GM18873 (cell line): ENCODE data around the gene ITGA11.

Experiments used
- ATAC-seq: cut with Tn5 transposase; IDR thresholded peaks from one replicate; pipeline ENCODE4 v1.9.1; 2021; ENCODE audit warnings: mild to moderate bottlenecking, moderate library complexity, moderate number of reproducible peaks; ENCODE audit not compliant: unreplicated experiment, low FRiP score

Gene ITGA11

DNA sequence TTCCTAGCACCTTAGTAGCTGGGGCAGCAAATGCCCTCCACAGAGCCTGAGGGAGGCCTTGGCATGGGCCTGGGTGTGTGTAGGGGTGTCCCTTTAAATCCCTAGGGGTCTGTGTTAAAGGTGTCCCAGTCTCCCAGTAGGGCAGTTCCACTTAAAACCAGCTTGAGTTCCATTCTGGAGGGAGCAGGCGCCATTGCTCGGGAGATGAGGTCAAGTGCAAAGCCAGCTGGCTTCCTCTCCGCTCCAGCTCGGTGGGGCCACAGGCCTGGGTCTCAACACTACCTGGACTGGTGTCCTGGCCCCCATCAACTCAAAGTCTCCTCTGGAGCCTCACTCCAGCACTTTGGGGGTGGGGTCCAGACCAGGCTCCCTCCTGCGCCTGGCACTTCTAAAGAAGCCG lies 129.2 kb downstream of the ITGA11 start:
- no peak for ATAC-seq

DNA sequence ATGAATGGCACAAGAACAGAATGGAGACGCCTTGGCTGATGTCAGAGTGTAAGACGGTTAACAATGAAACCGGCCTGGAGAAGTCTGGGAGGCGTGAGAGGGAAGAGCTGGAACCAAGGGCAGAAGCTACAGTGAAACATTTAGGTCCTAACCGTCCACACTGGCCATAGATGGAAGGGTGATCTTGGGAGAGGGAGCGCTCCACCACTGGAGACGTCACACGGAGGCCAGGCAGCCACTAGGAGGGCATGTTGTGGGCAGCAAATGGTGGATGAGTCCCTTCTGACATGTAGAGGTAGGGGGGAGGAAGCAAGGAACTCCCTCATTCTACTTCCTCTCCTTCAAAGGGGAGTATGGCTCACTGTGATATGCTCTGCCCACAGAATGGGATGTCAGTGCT lies 130.7 kb downstream of the ITGA11 start:
- ATAC-seq = no peak

DNA sequence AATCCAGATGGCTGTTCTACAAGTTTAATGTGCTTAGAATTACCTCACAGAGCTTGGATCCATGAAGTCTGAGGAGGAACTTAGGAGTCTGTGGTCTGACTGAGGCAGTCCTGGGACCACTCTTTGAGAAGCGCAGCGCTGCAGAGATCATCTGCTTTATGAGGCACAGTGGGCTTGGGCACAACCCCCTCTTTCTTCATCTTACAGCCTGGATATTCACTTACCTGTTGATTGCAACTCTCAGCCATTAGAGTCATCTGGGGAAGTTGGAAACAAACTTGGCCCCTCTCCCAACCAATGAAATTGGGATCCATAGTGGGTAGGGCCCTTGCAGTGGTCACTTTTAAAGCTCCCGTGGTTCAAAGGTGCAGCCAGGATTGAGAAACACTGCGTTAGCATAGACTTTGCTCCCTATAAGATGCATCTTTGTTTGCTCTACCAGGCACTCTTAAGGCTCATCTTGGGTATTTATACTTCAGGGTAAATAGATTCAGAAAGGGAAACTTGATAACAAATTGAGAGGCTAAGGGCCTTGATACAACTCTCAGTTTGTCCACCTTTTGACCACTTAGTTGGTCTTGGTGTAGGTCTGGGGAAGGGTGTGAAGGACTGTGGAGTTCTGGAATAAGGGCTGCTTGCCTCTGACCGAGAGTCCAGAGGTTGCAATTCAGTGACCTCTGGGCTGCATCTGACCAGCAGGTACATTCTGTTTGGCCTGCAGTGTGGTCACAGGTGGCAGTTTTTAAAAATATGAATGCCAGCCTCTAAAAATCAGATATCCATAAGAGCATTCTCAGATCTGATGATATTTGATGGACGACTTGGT lies 131.6 kb downstream of the ITGA11 start:
- no peak for ATAC-seq

DNA sequence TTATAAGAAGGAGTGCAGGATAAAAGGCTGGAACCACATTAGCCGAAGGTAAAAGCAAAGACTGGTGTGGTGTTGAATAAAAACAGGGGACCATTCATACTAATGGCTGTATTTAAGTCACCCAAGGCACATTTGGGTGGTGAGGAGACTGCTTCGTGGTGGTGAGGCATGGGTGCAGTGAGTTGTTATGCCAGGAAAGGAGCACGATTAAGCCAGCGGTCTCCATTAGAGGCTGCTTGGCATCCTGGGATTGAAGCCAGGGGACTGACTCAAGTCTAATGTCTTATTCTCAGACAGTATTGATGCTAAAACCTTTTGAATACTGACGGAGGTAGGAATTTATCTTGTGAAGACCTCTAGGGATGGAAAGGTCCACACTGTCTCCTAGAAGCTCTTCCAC lies 132.5 kb downstream of the ITGA11 start:
- ATAC-seq = no peak

DNA sequence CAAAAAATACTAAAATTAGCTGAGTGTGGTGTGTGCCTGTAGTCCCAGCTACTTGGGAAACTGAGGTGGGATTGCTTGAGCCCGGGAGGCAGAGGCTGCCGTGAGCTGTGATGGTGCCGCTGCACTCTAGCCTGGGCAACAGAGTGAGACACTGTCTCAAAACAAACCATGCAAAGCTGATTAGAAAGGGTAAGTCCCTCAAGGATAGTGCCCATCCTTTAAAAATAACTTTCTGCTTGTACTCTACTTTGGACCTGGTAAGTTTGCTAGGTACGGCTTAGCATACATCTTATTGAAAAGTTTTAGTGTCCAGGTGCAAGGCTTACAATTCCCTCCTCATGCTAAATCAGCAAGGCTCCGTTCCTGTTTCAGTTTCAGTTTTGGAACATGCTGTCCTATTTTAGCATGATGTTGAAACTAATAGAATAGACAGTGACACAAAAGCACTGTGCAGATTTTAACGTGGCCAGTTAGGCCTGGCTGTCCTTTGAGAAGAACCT lies 133.0 kb downstream of the ITGA11 start:
- ATAC-seq = peak; percentile 76

DNA sequence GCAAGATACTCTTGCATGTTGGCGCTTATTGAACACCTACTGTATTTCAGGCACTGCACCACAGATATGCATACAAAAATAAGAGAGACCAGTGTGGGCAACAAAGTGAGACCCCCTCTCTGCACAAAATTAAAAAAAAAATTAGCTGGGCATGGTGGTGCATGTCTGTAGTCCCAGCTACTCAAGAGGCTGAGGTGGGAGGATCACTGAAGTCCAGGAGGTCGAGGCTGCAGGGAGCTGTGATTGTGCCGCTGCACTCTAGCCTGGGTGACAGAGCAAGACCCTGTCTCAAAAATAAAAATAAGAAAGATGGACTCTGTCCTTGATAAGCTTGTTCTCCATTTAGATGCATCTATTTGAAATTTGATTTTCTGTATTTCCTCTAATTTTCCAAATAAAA lies 133.6 kb downstream of the ITGA11 start:
- ATAC-seq = no peak

DNA sequence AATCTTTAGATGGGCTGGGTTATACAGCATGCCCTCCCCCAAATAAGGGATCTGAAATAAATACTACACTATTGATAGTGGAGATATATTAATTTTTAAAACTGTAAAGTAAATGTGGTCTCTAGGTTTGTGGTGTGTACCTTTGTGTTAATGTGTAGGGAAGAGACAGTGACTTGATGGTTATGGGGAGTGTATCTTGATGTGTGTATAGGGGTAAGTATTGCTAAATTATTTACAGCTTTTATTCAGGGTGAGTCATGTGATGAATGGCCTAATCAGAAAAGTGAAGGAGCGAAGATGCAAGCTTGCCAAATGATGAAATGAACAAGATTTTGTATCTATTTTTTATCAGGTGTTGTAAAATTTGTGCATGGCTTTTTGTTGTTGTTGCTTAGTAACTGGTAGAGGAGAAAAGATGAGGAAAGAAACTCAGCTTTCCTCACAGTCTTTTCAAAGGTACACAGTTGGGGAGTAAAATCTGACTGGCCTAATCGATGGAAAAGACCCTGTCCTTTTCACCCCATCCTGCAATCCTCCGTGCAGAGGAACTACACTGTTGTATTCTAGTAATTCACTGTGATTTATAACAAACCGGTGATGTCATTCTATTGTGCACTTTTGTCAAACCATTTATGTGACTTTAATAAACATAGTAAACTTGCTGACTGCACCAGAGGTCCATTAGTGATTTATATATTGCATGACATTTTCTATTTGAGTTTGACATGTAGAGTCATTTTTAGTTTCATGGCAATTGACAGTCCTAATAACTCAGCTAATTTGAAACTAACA lies 136.8 kb downstream of the ITGA11 start:
- ATAC-seq = no peak

DNA sequence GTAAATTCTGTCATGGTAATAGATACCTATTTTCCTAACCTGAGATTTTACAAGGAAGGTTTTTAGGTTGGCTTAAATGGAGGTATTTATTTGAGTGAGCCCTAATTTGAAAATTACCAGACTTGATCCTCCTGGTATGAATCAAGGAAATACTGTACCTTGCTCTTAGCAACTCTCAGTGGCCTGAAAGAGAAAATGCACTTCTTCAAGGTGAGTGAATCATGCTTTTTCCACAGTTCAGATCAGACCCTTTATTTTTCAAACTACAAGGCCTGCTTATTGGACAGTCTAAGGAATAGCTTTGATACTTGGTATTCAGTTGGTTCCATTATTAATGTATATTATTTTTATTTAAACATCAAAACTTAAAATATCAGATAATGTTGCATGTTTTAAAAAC lies 139.0 kb downstream of the ITGA11 start:
- ATAC-seq = no peak

DNA sequence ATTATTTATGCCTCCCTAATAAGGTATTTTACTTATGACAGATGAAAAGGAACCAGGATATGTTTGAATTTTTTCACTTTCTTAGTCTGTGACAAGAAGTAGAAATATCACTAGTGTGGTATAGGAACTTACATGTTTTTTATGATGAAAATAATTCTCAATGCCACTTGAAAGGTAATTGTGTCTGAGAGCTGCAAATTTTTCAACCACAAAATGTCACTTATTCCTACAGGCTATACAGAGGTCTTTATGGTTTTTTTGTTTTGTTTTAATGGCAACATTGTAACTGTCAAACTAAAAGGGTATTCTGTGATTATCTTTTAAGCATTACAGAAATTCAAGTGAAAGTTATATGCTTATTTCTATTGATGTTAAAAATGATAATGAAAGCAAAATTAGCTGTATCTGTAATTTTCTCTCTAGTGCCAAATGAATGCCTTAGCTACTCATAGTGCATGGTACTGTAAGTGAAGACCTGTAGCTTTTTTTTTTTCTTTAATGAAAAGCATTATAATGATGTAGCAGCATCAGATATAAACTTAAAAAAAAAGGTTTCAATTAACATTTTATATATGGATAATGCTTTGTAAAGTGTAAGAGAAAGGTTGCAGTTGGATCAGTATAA lies 139.7 kb downstream of the ITGA11 start:
- ATAC-seq = no peak

DNA sequence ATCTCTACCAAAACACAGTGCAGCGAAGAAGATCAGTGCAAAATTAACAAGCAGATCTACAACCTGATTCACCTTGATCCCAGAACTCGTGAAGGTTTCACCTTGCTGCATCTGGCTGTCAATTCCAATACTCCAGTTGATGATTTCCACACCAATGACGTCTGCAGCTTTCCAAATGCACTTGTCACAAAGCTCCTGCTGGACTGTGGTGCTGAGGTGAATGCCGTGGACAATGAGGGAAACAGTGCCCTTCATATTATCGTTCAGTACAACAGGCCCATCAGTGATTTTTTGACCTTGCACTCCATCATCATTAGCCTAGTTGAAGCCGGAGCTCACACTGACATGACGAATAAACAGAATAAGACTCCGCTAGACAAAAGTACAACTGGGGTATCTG lies 141.2 kb downstream of the ITGA11 start:
- ATAC-seq = no peak

DNA sequence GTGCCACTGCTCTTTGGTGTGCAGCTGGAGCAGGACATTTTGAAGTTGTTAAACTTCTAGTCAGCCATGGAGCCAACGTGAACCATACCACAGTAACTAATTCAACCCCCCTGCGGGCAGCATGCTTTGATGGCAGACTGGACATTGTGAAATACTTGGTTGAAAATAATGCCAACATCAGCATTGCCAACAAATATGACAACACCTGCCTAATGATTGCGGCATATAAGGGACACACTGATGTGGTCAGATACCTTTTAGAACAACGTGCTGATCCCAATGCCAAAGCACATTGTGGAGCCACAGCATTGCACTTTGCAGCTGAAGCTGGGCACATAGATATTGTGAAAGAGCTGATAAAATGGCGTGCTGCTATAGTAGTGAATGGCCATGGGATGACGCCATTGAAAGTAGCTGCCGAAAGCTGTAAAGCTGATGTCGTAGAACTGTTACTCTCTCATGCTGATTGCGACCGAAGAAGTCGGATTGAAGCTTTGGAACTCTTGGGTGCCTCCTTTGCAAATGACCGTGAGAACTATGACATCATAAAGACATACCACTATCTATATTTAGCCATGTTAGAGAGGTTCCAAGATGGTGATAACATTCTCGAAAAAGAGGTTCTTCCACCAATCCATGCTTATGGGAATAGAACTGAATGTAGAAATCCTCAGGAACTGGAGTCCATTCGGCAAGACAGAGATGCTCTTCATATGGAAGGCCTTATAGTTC lies 142.2 kb downstream of the ITGA11 start:
- no peak for ATAC-seq

DNA sequence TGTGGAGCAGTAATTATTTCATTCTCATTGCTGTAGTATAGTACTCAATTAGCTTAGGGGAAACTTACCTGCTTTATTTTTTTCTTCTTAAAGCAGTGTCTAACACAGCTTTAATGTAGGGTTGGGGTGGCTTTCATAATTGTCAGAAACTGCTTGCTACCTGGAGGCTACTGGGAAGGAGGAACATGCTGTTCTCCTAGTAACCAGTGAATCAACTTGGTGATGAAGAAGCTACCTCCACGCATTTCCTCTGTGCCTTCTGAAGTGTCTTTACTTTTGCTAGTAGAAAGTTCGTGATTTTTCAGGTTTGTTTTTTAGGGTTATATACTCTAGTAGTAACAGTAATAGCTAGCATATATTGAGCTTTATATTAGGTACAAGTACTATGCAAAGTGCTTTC lies 142.9 kb downstream of the ITGA11 start:
- ATAC-seq = no peak

DNA sequence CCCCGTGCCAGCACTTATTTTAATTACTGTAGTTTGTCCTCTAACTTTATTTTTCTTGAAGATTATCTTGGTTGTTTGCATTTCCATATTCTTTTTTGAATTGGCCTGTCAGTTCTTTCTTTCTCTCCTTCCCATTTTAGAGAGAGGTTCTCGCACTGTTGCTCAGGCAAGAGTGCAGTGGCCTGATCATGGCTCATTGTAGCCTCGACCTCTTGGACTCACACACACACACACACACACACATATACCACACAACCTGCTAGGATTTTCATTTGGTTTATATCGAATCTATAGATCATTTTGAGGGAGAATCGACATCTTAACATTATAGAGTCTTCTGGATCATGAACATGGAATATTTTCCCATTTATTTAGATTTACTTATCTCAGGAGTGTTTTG lies 145.7 kb downstream of the ITGA11 start:
- ATAC-seq = no peak

DNA sequence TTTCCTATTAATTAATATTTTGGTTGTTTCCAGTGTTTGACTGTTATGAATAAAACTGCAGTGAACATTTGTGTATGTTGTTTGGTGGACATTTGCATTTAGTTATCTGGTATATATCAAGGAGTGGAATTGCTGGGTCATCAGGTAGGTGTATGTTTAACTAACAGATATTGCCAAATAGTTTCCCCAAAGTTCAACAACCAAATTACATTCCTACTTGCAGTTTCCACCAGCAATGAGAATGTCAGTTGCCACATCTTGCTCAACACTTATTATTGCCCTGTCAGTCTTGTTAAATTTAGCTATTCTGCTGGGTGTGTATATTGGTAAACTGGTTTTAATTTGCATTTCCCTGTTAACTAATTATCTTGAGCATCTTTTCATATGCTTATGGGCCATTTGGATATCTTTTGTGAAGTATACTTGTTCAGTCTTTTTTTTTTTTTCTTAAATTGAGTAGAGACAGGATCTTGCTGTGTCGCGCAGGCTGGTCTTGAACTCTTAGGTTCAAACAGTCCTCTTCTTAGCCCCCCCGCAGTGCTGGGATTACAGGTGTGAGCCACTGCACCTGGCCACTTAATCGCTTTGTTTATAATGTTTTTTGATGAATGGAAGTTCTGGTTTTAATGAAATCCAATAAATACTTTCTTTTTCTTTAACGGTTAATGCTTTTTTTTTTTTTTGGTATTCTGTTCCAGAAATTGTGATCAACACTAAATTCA lies 146.5 kb downstream of the ITGA11 start:
- no peak for ATAC-seq

DNA sequence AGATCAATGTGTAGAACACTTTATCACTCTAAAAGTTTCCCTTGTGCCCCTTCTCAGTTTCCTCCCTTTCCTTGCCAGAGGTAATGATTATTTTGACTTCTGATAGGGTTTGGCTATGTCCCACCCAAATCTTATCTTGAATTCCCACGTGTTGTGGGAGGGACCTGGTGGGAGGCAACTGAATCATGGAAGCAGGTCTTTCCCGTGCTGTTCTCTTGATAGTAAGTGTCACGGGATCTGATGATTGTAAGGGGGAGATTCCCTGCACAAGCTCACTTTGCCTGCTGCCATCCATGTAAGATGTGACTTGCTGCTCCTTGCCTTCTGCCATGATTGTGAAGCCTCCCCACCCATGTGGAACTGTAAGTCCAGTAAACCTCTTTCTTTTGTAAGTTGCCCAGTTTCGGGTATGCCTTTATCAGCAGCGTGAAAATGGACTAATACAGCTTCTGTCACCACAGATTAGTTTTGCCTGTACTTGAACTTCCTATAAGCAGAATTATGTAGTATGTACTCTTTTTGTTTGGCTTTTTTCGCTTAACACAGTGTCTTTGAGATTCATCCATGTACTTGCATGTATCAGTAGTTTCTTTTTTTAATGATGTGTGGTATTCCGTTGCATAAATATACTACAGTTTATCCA lies 147.2 kb downstream of the ITGA11 start:
- no peak for ATAC-seq

DNA sequence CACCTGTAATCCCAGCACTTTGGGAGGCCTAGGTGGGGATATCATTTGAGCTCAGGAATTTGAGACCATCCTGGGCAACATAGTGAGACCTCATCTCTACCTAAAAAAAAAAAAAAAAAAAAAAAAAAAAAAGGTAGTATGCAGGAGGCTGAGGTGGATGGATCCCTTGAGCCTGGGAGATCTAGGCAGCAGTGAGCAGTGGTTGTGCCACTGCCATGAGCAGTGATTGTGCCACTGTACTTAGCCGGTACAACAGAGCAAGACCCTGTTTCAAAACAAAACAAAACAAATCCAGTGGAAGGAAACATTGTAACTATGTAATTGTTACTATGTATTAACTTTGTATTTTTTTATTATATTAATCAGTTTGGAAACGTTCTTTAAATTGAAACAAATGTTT lies 148.6 kb downstream of the ITGA11 start:
- ATAC-seq = no peak

DNA sequence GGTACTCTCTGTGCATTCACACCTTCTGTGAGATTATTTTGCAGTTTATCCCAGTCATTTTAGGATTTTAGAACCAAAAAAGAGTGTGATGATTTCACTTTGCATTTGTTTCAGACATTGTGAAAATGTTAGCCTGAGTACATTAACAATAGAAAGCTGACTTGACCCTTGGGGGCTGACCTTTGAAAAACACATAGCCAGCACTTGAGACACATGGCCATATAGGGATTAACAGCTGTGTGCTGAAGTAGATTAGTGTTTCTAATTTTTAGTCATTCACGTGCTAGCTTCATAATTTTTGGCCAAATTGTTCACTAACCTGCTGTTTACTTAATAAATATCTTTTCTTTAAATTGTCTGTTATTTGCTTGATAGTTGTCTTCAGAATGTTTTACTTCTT lies 151.0 kb downstream of the ITGA11 start:
- no peak for ATAC-seq

DNA sequence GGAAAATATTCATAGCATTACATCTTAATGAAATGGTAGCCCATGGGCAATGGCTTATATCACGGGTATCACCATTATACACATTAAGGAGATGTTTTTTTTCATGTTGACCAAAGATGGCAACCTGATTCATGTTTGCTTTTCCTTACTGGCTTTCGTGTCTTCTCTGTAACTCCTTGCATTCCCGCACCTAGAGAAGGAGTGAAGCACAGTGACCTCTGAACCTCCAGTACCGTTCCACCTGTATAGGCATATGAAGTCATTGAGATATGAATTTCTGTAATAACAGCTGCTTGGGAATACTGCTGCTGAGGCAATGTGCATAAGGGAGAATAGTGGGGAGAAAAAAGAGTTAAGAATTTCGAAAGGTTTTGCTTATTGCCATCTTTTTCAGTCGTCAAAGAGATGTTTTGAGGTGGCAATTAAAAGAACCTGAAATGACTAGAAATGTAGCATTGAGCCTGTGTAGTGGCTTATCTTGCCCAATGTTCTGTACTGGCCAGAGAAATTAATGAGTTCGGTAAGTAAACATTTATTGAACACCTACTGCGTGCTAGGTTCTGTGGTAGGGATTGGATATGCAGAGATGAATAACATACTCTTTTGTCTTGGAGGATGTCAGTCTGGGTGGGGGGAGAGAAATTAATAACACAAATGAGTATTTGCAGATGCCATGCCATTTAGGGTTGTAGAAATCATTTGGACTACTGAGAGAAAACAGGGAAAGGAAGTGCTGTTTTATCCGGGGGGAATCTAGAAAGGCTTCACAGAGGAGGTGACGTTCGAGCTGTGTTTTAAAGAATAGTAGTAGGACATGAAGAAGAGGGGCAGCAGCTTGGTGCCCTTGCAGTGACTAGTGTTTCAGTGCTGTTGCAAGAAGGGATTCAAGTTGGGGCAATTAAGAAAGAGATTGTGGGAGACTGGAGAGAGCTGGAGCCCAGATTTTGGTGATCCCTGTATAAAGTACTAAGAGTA lies 151.9 kb downstream of the ITGA11 start:
- no peak for ATAC-seq
